Measurements from ENCODE around the gene CMA1. TPM values are rescaled to one million over a fixed set of nuclear protein-coding genes. Genes with fewer than 3 reads are reported as not detected.

CMA1 gene
- total and polyA plus RNA-seq, 2 of the 8 experiments (the other 6 are each of a cell fraction or from before 2014, with no cell fraction given), result not detected

DNA sequence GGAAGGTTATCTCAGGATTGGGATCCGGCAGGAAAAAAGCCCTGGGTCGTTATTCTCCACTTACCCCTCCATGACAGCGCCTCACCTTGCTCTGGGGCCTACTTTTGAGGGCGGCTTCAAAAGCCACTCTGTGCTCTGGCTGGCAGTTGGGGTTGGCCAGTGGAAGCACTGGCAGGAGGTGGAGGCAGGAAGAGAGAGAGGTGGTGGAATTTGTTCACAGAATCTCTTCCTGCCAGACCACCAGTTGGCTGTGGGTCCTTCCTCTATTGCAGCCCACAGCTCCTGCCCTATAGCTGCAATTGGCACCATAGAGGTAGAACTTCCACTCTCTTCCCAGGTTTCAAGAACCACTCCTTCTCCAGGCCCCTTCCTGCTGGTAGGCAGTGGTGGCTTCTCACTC, 32.8 kb downstream of the CMA1 start (continued):
- TF ChIP-seq, protein P1, sequence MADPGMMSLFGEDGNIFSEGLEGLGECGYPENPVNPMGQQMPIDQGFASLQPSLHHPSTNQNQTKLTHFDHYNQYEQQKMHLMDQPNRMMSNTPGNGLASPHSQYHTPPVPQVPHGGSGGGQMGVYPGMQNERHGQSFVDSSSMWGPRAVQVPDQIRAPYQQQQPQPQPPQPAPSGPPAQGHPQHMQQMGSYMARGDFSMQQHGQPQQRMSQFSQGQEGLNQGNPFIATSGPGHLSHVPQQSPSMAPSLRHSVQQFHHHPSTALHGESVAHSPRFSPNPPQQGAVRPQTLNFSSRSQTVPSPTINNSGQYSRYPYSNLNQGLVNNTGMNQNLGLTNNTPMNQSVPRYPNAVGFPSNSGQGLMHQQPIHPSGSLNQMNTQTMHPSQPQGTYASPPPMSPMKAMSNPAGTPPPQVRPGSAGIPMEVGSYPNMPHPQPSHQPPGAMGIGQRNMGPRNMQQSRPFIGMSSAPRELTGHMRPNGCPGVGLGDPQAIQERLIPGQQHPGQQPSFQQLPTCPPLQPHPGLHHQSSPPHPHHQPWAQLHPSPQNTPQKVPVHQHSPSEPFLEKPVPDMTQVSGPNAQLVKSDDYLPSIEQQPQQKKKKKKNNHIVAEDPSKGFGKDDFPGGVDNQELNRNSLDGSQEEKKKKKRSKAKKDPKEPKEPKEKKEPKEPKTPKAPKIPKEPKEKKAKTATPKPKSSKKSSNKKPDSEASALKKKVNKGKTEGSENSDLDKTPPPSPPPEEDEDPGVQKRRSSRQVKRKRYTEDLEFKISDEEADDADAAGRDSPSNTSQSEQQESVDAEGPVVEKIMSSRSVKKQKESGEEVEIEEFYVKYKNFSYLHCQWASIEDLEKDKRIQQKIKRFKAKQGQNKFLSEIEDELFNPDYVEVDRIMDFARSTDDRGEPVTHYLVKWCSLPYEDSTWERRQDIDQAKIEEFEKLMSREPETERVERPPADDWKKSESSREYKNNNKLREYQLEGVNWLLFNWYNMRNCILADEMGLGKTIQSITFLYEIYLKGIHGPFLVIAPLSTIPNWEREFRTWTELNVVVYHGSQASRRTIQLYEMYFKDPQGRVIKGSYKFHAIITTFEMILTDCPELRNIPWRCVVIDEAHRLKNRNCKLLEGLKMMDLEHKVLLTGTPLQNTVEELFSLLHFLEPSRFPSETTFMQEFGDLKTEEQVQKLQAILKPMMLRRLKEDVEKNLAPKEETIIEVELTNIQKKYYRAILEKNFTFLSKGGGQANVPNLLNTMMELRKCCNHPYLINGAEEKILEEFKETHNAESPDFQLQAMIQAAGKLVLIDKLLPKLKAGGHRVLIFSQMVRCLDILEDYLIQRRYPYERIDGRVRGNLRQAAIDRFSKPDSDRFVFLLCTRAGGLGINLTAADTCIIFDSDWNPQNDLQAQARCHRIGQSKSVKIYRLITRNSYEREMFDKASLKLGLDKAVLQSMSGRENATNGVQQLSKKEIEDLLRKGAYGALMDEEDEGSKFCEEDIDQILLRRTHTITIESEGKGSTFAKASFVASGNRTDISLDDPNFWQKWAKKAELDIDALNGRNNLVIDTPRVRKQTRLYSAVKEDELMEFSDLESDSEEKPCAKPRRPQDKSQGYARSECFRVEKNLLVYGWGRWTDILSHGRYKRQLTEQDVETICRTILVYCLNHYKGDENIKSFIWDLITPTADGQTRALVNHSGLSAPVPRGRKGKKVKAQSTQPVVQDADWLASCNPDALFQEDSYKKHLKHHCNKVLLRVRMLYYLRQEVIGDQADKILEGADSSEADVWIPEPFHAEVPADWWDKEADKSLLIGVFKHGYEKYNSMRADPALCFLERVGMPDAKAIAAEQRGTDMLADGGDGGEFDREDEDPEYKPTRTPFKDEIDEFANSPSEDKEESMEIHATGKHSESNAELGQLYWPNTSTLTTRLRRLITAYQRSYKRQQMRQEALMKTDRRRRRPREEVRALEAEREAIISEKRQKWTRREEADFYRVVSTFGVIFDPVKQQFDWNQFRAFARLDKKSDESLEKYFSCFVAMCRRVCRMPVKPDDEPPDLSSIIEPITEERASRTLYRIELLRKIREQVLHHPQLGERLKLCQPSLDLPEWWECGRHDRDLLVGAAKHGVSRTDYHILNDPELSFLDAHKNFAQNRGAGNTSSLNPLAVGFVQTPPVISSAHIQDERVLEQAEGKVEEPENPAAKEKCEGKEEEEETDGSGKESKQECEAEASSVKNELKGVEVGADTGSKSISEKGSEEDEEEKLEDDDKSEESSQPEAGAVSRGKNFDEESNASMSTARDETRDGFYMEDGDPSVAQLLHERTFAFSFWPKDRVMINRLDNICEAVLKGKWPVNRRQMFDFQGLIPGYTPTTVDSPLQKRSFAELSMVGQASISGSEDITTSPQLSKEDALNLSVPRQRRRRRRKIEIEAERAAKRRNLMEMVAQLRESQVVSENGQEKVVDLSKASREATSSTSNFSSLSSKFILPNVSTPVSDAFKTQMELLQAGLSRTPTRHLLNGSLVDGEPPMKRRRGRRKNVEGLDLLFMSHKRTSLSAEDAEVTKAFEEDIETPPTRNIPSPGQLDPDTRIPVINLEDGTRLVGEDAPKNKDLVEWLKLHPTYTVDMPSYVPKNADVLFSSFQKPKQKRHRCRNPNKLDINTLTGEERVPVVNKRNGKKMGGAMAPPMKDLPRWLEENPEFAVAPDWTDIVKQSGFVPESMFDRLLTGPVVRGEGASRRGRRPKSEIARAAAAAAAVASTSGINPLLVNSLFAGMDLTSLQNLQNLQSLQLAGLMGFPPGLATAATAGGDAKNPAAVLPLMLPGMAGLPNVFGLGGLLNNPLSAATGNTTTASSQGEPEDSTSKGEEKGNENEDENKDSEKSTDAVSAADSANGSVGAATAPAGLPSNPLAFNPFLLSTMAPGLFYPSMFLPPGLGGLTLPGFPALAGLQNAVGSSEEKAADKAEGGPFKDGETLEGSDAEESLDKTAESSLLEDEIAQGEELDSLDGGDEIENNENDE (IDR thresholded peaks at IDR 0.05; ENCODE audit: insufficient replicate concordance, low read length), result no peak
- TF ChIP-seq, protein P2, sequence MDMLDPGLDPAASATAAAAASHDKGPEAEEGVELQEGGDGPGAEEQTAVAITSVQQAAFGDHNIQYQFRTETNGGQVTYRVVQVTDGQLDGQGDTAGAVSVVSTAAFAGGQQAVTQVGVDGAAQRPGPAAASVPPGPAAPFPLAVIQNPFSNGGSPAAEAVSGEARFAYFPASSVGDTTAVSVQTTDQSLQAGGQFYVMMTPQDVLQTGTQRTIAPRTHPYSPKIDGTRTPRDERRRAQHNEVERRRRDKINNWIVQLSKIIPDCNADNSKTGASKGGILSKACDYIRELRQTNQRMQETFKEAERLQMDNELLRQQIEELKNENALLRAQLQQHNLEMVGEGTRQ (IDR thresholded peaks at IDR 0.05; ENCODE audit: low read length), result no peak

All from H1 (cell line).